Activated CD4-positive, alpha-beta T cell treated with anti-CD3 and anti-CD28 coated beads, Interleukin-2, amount 50 U/mL, for 1 hour (primary cell): ENCODE data around the gene DENND2C.

Source experiments
- DNase-seq: peaks from one replicate; pipeline ENCODE4 v3.0.0-alpha.2; 2020

Gene DENND2C

GRCh38 chr1:114677691-114678090 is 7.8 kb upstream of the DENND2C start:
- DNase-seq: no peak

GRCh38 chr1:114676115-114676514 is 6.3 kb upstream of the DENND2C start:
- DNase-seq: no peak

- no peak for DNase-seq
Measured at GRCh38 chr1:114671939-114672275, 2.1 kb upstream of the DENND2C start.

GRCh38 chr1:114671011-114671938 is 1.4 kb upstream of the DENND2C start:
- no peak for DNase-seq

GRCh38 chr1:114670083-114671010 is 498 bp upstream of the DENND2C start:
- DNase-seq: peak; percentile 86

- no peak for DNase-seq
Measured at GRCh38 chr1:114668784-114669561, 876 bp downstream of the DENND2C start.

GRCh38 chr1:114668373-114668772 is 1.5 kb downstream of the DENND2C start:
- no peak for DNase-seq

- no peak for DNase-seq
Measured at GRCh38 chr1:114666954-114667353, 2.9 kb downstream of the DENND2C start.

- DNase-seq: no peak
Measured at GRCh38 chr1:114660238-114660637, 9.6 kb downstream of the DENND2C start.

- DNase-seq: no peak
Measured at GRCh38 chr1:114651893-114652292, 18.0 kb downstream of the DENND2C start.

GRCh38 chr1:114648503-114648902 is 21.3 kb downstream of the DENND2C start:
- no peak for DNase-seq

GRCh38 chr1:114641377-114641776 is 28.5 kb downstream of the DENND2C start:
- DNase-seq: no peak

- no peak for DNase-seq
Measured at GRCh38 chr1:114638910-114639309, 30.9 kb downstream of the DENND2C start.

GRCh38 chr1:114632427-114632826 is 37.4 kb downstream of the DENND2C start:
- DNase-seq: no peak

- no peak for DNase-seq
Measured at GRCh38 chr1:114627107-114627506, 42.7 kb downstream of the DENND2C start.

- DNase-seq: no peak
Measured at GRCh38 chr1:114623364-114623763, 46.5 kb downstream of the DENND2C start.

- DNase-seq: no peak
Measured at GRCh38 chr1:114620419-114620818, 49.4 kb downstream of the DENND2C start.

- DNase-seq: no peak
Measured at GRCh38 chr1:114618606-114619005, 51.2 kb downstream of the DENND2C start.

GRCh38 chr1:114610546-114611245 is 59.2 kb downstream of the DENND2C start:
- no peak for DNase-seq

- no peak for DNase-seq
Measured at GRCh38 chr1:114609826-114610225, 60.0 kb downstream of the DENND2C start.

GRCh38 chr1:114609026-114609425 is 60.8 kb downstream of the DENND2C start:
- no peak for DNase-seq

- no peak for DNase-seq
Measured at GRCh38 chr1:114607223-114607622, 62.6 kb downstream of the DENND2C start.
